GM12875 (cell line): Measurements from ENCODE around the gene DNAJA4.

ENCODE experiments used
- H3K4me3 ChIP-seq: one replicate; pipeline ENCODE4 v1.5.1; 2011; ENCODE audit warnings: low read depth, low read length, control low read depth
- CTCF ChIP-seq: IDR thresholded peaks from 2 replicates; pipeline ENCODE4 v1.5.1; 2011; ENCODE audit warnings: low read depth, mild to moderate bottlenecking, control low read depth, inconsistent platforms, low read length, moderate library complexity, borderline replicate concordance; ENCODE audit not compliant: insufficient read depth

Gene DNAJA4

DNA sequence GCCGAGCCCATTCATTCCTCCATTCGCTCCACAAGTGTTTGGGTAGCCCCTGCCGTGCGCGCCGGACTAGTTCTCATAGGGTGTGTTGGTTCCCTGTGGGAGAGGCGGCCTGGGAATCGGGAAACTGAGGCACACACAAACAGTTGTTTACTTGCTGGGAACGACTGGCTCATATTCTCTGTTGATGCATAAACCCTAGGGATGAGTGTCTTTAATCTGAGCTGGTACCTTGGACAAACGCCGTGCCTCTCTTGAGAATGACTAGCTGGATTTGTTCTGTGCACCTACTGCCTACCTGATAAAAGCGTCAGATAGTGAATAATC lies 737 bp downstream of the DNAJA4 start:
- H3K4me3 ChIP-seq: peak overlapping the region; percentile 60
- no peak for TF ChIP-seq CTCF

- no peak for TF ChIP-seq CTCF
Measured at GRCh38 chr15:78265752-78266224, 1.4 kb downstream of the DNAJA4 start.

GRCh38 chr15:78266229-78266628 lies 1.9 kb downstream of the DNAJA4 start:
- no peak overlapping the region for H3K4me3 ChIP-seq
- TF ChIP-seq CTCF: no peak

More at GRCh38 chr15:78265752-78266224, 1.4 kb downstream of the DNAJA4 start:
- H3K4me3 ChIP-seq: no peak overlapping the region

DNA sequence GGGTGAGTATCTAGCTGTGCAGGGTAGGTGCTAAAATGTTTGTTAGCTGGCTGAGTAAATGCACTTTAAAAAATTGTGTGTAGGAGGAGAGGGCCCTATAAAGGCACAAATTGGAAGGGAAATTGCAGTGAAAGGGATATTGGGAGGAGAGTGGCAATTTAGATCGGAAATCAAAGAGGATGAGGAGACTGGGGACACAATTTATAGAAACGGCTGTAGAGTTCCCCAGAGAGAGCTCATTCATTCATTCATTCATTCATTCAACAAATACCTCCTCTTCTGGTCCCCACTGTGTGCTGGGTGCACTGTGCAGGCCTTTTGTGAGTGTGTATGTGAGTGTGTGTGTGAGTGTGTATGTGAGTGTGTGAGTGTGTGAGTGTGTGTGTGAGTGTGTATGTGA lies 2.4 kb downstream of the DNAJA4 start:
- no peak for TF ChIP-seq CTCF
- H3K4me3 ChIP-seq: no peak overlapping the region

- TF ChIP-seq CTCF: no peak
Measured at GRCh38 chr15:78272316-78272715, 8.0 kb downstream of the DNAJA4 start.

DNA sequence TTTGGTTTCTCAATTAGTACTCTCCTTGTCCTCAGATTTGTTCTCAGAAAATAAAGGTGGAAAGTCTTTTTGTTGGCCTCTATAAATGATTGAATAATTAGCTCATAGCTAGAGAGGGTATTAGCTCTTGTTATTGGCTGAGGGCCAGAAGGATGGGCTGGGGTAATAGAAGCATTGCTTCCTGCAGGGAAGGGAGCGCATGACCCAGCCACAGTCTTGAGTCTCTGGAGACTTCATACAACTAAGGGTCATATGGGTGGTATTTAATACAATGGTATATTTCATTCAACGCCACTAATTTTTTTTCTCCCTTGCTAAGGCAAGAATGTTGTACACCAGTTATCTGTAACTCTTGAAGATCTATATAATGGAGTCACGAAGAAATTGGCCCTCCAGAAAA lies 8.4 kb downstream of the DNAJA4 start:
- no peak for TF ChIP-seq CTCF
- no peak overlapping the region for H3K4me3 ChIP-seq

More at GRCh38 chr15:78272316-78272715, 8.0 kb downstream of the DNAJA4 start:
- H3K4me3 ChIP-seq: no peak overlapping the region

DNA sequence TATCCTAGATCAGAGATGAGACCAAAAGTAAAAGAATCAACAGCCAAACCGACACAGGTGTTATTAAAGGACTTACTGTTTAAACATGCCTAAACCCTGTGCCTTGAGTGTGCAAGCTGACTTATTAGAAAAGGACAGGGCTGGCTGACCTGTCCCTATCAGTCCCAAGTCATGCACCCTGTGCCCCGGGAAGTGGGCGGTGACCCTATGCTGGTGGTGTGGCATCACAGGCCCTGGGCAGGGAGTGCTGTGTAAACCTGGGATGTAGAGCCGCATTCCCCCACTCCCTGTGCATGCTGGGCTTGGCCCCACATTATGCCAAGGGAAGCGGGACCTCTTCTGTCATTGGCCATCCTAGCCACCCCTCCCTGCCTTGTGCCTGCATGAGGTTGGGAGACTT lies 10.6 kb downstream of the DNAJA4 start:
- TF ChIP-seq CTCF: no peak
- no peak overlapping the region for H3K4me3 ChIP-seq
